Activated T-helper 1 cell treated with anti-CD3 and anti-CD28 coated beads, Interleukin-12 subunit alpha, Interleukin-12 subunit beta, Interleukin-2, Interleukin-4 antibody, amounts not matched to agents 30 ng/mL and 10 ng/mL and 1 ng/mL, durations not matched to agents 14 hours and 24 hours and 36 hours (primary cell): ENCODE data around the gene MAN1A1. TPM values are rescaled to one million over a fixed set of nuclear protein-coding genes. Genes with fewer than 3 reads are reported as not detected.
A peak's percentile ranks its signal among the peaks of the same experiment; 100 is the strongest.

Experiments
- DNase-seq: peaks from one replicate; pipeline ENCODE4 v3.0.0; 2021; ENCODE audit warnings: low spot score
- H3K27ac Mint-ChIP-seq: one replicate; pipeline ENCODE4 v1.8.0; 2021; ENCODE audit warnings: mild to moderate bottlenecking, mixed read lengths
- H3K27me3 Mint-ChIP-seq: one replicate; pipeline ENCODE4 v1.8.0; 2022; ENCODE audit warnings: mild to moderate bottlenecking, moderate library complexity, mixed read lengths; ENCODE audit not compliant: insufficient read depth
- H3K36me3 Mint-ChIP-seq: one replicate; pipeline ENCODE4 v1.8.0; 2021; ENCODE audit warnings: low read depth, mixed read lengths
- H3K4me1 Mint-ChIP-seq: one replicate; pipeline ENCODE4 v1.8.0; 2021; ENCODE audit warnings: low read depth, mixed read lengths
- H3K4me3 Mint-ChIP-seq: one replicate; pipeline ENCODE4 v1.8.0; 2021; ENCODE audit warnings: mild to moderate bottlenecking, moderate library complexity, mixed read lengths
- H3K9me3 Mint-ChIP-seq: one replicate; pipeline ENCODE4 v1.8.0; 2021; ENCODE audit warnings: mixed read lengths
- intact Hi-C: fragments of 100-400 bp; cut with micrococcal nuclease; formaldehyde crosslinking; loops from one replicate; pipeline ENCODE4 v1.15.1; 2024
- total RNA-seq: library from RNA; stranded (reverse); gene quantifications from 2 replicates; pipeline ENCODE4 v1.2.3, GENCODE V29; 2022

Gene MAN1A1
- total RNA-seq, 1 donor from 2014 or later = 50.1 TPM

DNA sequence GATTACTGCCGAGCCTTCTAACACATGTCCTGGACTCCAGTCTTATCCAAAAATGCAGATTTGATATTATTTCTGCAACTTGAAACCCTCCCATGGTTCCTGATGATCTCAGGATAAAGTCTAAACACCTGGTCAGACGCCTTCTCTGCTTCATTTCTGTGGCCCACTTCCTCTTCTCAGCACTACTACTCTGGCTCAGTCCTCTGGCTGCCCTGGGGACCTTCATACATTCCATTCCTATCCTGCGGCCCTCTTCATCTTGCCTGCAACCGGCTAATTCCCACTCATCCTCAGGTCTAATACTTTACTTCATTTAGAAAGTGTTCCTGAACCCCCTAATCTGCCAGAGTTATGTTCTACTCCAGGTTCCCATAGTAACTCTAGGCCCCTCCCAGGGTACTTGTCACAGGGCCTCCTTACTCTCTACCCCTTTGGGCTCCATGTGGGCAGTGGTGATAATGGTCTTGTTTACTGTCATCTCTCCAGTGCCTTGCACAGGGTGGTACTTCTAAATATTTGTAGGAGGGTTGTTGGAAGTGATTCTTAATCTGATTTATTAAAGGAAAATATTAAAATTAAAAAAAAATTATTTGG lies 18.9 kb downstream of the MAN1A1 start:
- H3K36me3 Mint-ChIP-seq = peaks cover 33% of the 10 kb centered on the region
- DNase-seq = no peak
- no peak overlapping the region for H3K27ac Mint-ChIP-seq
- no peaks in the 10 kb centered on the region for H3K9me3 Mint-ChIP-seq
- intact Hi-C loops = no loop called here
- H3K4me3 Mint-ChIP-seq = no peak overlapping the region
- no peaks in the 10 kb centered on the region for H3K27me3 Mint-ChIP-seq
- H3K4me1 Mint-ChIP-seq = peaks cover 61% of the 10 kb centered on the region

DNA sequence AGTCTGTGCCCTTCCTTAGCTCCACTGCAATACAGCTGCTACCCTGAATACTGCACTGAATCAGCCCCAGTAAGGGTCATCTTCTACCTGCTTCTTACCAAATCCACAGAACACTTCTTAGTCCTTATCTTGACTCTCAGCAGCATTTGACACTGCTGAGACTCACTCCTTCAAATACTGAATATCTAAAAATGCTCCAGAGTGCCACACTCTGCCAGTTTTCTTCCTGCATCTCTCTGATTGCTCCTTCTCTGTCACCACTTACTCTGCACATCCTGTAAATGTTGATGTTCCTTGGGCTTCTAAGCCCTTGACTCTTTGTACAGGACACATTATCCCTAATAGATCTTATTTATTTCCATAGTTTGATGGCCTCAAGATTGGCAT lies 19.8 kb downstream of the MAN1A1 start:
- Mint-ChIP-seq H3K27ac (peak overlapping the region; percentile 7), H3K9me3 (no peaks in the 10 kb centered on the region), H3K27me3 (no peaks in the 10 kb centered on the region), H3K4me3 (no peak overlapping the region), H3K36me3 (peaks cover 31% of the 10 kb centered on the region), H3K4me1 (peaks cover 53% of the 10 kb centered on the region)
- no peak for DNase-seq
- intact Hi-C loops = no loop called here

DNA sequence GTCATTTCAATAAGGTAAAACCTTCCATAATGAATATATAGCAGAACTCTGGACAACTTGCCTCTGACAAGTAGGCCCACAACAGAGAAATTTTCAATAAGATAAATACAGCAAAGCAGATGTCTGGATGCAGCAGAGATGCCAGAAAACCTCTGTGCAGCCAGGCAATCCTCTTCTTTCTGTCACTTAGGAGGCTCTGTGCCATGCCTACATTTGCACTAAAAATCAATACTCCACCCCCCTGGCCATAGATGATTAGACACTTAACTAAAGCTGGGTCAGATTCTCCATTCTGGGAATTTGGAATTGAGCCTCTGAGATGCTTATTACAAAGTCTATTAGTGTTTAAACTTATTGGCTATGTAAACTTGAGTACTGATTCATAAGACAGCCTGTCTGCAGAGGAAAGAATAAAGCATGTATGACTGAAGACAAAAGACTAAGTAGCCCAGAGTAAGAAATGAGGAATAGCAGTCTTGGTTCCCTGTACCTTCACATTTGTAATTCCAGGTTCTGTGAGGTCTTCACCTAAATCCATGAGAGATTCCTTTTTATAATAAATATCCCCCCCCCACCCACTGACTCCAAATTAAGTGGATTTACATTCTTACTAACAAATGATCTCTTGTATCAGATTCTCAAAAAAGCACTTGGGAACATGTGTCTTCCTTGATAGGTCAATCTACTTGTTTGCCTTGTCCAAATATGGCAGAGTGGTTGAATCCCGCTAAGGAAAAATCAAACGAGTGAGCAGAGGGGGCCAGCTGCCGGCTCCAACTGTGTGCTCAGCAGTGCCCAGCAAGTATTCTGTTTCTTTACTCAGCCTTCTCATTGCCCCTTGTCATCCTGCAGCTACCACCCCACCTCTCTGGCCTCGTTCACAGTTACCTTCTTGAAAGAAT lies 20.4 kb downstream of the MAN1A1 start:
- Mint-ChIP-seq H3K27me3 (no peaks in the 10 kb centered on the region), H3K4me3 (no peak overlapping the region), H3K9me3 (no peaks in the 10 kb centered on the region), H3K36me3 (peaks cover 31% of the 10 kb centered on the region), H3K27ac (no peak overlapping the region), H3K4me1 (peaks cover 53% of the 10 kb centered on the region)
- DNase-seq = no peak
- intact Hi-C loops = no loop called here

DNA sequence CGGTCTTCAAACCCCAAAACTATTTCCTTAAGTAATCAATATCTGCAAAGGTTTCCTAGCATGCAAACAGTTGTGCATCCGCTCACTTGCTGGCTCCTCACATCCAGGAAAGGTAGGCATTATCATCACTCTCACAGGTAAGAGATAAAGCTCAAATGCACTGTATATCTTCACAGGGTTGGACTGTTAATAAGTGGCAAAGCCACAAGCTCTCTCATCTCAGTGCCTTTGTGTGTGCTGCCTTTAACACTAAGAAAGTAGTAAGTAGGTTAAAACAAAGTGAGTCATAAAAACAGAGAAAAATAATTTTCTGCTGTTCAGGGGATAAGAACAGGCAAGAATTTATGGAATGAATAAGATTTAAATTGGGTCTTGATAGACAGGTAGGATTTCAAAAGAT lies 21.3 kb downstream of the MAN1A1 start:
- peaks cover 33% of the 10 kb centered on the region for H3K36me3 Mint-ChIP-seq
- H3K9me3 Mint-ChIP-seq = no peaks in the 10 kb centered on the region
- peak overlapping the region; percentile 37 for H3K27ac Mint-ChIP-seq
- H3K27me3 Mint-ChIP-seq = no peaks in the 10 kb centered on the region
- H3K4me1 Mint-ChIP-seq = peaks cover 55% of the 10 kb centered on the region
- DNase-seq = no peak
- H3K4me3 Mint-ChIP-seq = no peak overlapping the region
- intact Hi-C loops = no loop called here

DNA sequence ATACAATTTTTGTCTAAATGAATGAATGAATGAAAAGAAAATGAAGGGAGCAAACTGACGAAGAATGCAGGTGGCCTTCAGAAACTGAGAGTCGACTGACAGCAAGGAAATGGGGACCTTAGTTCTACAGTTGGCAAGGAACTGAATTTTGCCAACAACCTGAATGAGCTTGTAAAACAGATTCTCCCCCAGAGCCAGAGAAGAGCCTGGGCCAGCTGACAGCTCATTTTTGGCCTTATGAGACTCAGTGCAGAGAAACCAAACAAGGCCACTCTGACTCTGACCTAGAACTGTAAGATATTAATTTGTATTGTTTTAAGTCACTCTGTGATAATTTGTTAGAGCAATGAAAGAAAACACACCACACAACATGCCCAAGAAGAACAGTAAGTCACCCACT lies 21.8 kb downstream of the MAN1A1 start:
- H3K4me3 Mint-ChIP-seq = no peak overlapping the region
- peaks cover 33% of the 10 kb centered on the region for H3K36me3 Mint-ChIP-seq
- no peaks in the 10 kb centered on the region for H3K27me3 Mint-ChIP-seq
- intact Hi-C loops = no loop called here
- H3K9me3 Mint-ChIP-seq = no peaks in the 10 kb centered on the region
- H3K27ac Mint-ChIP-seq = peak overlapping the region; percentile 37
- H3K4me1 Mint-ChIP-seq = peaks cover 55% of the 10 kb centered on the region
- no peak for DNase-seq

DNA sequence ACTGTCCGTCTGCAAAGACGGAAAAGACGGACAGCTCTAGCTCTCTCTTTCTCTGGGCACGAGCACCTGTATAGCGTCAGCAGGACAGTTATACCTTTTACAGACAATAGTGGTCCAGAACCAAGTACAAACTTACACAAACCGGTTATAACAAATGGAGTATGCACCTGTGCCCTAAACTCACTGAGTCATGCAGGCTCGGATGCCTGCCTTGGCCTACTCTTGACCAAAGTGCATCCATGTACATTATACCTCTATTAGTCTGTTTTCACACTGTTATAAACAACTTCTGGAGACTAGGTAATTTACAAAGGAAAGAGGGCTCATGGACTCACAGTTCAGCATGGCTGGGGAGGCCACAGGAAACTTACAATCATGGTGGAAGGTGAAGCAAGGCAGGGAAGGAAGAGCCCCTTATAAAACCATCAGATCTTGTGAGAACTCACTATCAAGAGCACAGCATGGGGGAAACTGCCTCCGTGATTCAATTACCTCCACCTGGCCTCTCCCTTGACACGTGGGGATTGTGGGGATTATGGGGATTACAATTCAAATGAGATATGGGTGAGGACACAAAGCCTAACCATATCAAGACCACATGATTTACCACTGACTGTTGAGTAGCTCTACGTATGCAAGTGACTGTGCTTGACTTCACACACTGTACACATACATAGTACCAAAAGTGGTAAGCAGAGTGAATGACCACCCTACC lies 23.1 kb downstream of the MAN1A1 start:
- H3K9me3 Mint-ChIP-seq = no peaks in the 10 kb centered on the region
- intact Hi-C loops = no loop called here
- no peak overlapping the region for H3K27ac Mint-ChIP-seq
- no peak for DNase-seq
- H3K36me3 Mint-ChIP-seq = peaks cover 30% of the 10 kb centered on the region
- H3K27me3 Mint-ChIP-seq = no peaks in the 10 kb centered on the region
- H3K4me3 Mint-ChIP-seq = no peak overlapping the region
- H3K4me1 Mint-ChIP-seq = peaks cover 62% of the 10 kb centered on the region

DNA sequence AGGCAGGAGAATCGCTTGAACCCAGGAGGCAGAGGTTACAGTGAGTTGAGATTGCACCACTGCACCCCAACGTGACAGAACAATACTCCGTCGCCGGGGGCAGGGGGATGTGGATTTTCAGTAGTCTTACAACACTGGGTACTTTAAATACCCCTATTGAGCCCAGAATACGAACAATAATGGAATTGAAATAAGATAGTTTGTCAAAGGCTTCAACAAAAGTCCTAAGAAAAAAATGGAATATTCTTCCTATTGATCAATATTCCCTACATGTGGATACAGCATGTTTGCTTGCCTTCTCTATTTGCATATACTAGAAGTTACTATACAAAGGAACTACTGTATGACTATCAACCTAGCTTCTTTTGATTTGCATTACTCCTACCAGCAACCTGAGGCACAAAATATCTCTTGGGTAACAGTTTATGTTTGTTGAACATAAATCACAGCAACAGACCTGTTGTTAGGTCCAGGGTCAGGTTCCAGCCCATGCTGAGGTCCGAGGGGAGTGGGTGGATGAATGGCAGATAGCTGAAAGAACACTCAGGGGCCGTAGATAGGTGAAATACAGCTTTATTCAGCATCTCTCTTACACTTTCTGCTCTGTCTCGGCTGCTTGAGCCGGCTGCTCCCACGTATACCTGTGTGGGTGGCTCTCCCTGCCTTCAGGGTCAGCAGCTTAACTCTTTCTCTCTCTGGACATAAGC lies 23.8 kb downstream of the MAN1A1 start:
- Mint-ChIP-seq H3K36me3 (peaks cover 34% of the 10 kb centered on the region), H3K4me3 (no peak overlapping the region), H3K4me1 (peaks cover 62% of the 10 kb centered on the region), H3K9me3 (no peaks in the 10 kb centered on the region), H3K27me3 (no peaks in the 10 kb centered on the region), H3K27ac (no peak overlapping the region)
- intact Hi-C loops = no loop called here
- no peak for DNase-seq

DNA sequence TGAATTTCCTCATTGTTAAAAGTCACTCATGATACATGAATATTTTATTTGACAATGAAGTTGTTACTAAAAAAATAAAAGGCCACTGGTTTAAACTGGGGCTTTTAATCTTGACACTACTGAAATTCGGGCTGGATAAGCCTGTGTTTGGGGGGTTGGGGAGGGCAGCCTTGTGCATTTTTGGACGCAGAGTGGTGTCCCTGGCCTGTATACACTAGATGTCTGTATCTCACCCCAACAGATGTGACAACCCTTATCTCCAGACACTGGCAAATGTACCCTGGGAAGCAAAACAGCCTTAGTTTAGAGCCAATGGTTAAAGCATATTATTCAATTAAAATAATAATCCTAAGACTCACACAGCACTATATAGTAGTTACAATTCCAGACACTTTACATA lies 24.8 kb downstream of the MAN1A1 start:
- no peaks in the 10 kb centered on the region for H3K27me3 Mint-ChIP-seq
- DNase-seq = no peak
- intact Hi-C loops = no loop called here
- H3K4me3 Mint-ChIP-seq = no peak overlapping the region
- H3K4me1 Mint-ChIP-seq = peaks cover 52% of the 10 kb centered on the region
- no peak overlapping the region for H3K27ac Mint-ChIP-seq
- peaks cover 33% of the 10 kb centered on the region for H3K36me3 Mint-ChIP-seq
- no peaks in the 10 kb centered on the region for H3K9me3 Mint-ChIP-seq

DNA sequence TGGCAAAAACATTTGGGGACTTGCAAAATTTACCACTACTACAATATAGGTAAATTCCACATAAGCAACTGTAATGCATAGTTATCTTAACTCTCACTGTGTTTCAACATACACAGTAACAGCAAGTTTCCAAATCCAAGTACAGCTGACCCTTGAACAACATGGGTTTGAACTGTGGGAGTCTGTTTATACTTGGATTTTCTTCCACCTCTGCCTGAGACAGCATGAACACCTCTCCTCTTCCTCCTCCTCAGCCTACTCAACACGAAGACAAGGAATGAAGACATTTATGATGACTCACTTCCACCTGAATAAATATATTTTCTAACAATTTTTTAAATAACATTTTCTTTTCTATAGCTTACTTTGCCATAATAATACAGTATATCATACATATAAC lies 25.6 kb downstream of the MAN1A1 start:
- intact Hi-C loops = no loop called here
- Mint-ChIP-seq H3K9me3 (no peaks in the 10 kb centered on the region), H3K36me3 (peaks cover 35% of the 10 kb centered on the region), H3K4me1 (peaks cover 50% of the 10 kb centered on the region), H3K27me3 (no peaks in the 10 kb centered on the region), H3K4me3 (no peak overlapping the region), H3K27ac (no peak overlapping the region)
- no peak for DNase-seq

DNA sequence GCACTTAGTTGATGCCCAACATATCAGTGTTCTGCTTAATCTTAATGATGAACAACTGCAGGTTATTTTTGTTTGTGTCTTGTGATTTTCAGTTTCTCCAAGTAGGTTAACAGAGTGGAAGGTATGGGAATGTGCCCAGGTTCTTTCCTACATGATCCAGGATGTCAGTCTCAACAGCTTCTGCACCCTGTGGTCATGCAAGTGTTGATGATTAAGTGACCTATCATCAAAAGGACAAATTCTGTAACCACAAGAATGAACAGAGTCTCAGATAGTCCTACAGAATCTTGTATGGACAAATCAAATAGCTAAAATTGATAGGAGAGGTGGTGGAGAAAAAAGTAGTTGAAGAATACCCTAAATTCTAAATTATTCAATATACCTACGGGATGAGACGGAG lies 26.1 kb downstream of the MAN1A1 start:
- H3K9me3 Mint-ChIP-seq = no peaks in the 10 kb centered on the region
- intact Hi-C loops = no loop called here
- peaks cover 51% of the 10 kb centered on the region for H3K4me1 Mint-ChIP-seq
- H3K27me3 Mint-ChIP-seq = no peaks in the 10 kb centered on the region
- no peak for DNase-seq
- H3K36me3 Mint-ChIP-seq = peaks cover 38% of the 10 kb centered on the region
- H3K4me3 Mint-ChIP-seq = no peak overlapping the region
- H3K27ac Mint-ChIP-seq = no peak overlapping the region

DNA sequence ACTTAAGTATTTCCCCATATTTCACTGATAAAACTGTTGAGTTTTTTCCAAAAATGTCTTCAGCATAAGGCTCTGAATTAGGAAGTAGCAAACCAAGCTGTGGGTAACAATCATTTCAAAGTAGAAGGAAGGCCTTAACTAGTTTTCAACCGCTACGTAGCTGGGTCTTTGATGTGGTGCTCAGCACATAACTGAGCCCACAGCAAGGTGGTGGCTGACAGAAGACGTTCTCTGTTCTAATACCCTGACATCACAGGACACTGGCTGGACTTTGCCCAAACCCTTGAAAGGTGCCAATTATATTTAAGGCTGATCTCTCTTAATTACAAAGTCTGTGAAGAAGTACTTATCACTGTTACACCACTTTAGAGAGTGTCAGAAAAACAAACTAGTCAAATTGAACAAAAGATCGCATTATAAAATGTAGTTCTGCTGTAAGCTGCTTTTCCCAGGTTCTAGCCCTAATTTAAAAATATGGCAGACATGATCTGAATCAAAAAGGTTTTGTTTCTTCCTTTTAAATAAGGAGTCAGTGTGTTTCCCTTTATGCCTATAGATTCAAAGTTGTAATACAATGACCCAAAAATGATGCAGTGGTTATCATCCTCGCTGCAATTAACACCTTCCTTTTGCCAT lies 26.7 kb downstream of the MAN1A1 start:
- DNase-seq = peak; percentile 31
- Mint-ChIP-seq H3K9me3 (no peaks in the 10 kb centered on the region), H3K36me3 (peaks cover 38% of the 10 kb centered on the region), H3K4me1 (peaks cover 50% of the 10 kb centered on the region), H3K27me3 (no peaks in the 10 kb centered on the region), H3K4me3 (peak overlapping the region; percentile 55), H3K27ac (peak overlapping the region; percentile 85)
- intact Hi-C loops = loop anchor here (1.0 kb wide), 1 partner anchor 9 kb away; no protein-coding TSS in a partner anchor

DNA sequence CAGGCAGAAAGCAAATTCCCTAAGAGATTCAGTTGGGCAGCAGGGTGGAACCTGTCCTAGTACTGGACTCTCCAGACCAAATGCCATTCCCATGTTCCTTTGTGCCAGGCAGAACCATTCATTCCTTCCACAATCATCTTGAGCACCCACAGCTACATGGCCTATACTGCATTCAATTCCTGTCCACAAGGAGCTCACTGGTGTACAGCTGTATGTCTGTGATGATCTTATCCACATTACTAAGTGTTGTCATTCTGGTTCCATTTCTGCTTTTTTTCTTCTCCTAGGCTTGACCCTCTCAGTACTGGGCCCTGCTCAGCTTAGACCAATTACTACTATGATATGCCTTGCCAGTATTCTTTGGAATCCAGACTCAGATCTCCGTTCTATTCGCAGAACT lies 27.5 kb downstream of the MAN1A1 start:
- no peaks in the 10 kb centered on the region for H3K27me3 Mint-ChIP-seq
- intact Hi-C loops = loop anchor here (1.0 kb wide), 1 partner anchor 8 kb away; no protein-coding TSS in a partner anchor
- peaks cover 37% of the 10 kb centered on the region for H3K36me3 Mint-ChIP-seq
- H3K27ac Mint-ChIP-seq = no peak overlapping the region
- no peak overlapping the region for H3K4me3 Mint-ChIP-seq
- peaks cover 46% of the 10 kb centered on the region for H3K4me1 Mint-ChIP-seq
- no peak for DNase-seq
- no peaks in the 10 kb centered on the region for H3K9me3 Mint-ChIP-seq
